Thyroid gland (tissue), 4 donors: ENCODE measurements around the gene LPAR2.

Experiments used
- CTCF ChIP-seq, 6 experiments: fragments of 200-600 bp in 3 of 6; fragments of 450-650 bp in 3 of 6; sonication (generic) in 3 of 6; IDR thresholded peaks; one replicate each; pipeline ENCODE4 v1.5.1; 2016 to 2019; ENCODE audit warnings: antibody characterized with exemption in 6 of 6, mild to moderate bottlenecking in 2 of 6, inconsistent platforms in 1 of 6, moderate library complexity in 1 of 6
- POLR2A ChIP-seq, 2 donors: fragments of 450-650 bp; IDR thresholded peaks; one replicate each; pipeline ENCODE4 v1.6.1; 2017; ENCODE audit warnings: antibody characterized with exemption in 2 of 2, mild to moderate bottlenecking in 2 of 2, moderate library complexity in 1 of 2

DNA sequence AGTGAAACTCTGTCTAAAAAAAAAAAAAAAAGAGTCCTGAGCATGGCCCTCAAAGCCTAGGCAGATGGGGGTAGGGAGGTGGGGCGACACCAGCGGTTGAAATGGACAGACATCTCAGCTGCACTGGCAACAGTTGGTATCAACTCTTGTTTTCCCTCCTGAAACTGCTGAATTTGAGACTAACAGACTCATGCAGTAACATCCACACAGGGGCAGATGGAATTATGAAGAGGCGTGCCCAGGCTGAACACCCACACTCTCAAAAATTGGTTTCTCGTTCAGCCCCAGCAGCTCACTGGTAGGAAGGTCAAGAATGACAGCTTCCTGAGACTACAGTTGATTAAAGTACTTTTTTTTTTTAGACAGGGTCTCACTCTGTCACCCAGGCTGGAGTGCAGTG lies 33.6 kb downstream of the LPAR2 start:
- TF ChIP-seq POLR2A (IDR thresholded peaks at IDR 0.05) (no peak), CTCF (IDR thresholded peaks at IDR 0.05) (no peak)
